ENCODE results near the gene TEAD1. TPM values are rescaled to one million over a fixed set of nuclear protein-coding genes. Genes with fewer than 3 reads are reported as not detected.
A peak's percentile ranks its signal among the peaks of the same experiment; 100 is the strongest.

TEAD1 gene
- polyA plus RNA-seq, 2 of the 4 experiments (the other 2 are of a cell fraction), result 111 to 112 TPM

DNA sequence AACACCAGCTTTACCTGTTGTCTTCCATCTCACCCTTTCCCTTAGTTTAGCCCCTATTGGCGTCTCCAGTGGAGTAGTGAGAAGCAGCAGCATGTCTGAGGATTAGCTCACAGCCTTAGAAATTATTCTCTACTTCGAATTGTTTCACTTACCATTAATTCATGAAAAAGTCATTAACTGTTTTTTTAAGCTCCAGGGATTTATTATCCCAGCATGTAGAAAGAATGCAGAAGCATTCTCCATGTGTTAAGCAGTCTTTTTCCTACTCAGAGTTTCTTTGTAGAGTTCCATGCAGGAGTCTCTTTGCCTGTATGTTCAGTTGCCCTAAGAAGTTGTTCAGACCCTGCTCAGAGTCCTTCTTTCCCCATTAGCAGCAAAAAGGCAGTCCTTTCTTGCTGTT, 197.0 kb downstream of the TEAD1 start:
- peaks cover 50% of the 10 kb centered on the region for H3K4me1 ChIP-seq
- TF ChIP-seq PHF8 (IDR thresholded peaks at IDR 0.05; ENCODE audit: borderline replicate concordance, low read depth), result no peak
- TF ChIP-seq ZSCAN20 (CRISPR knock-in tag; IDR thresholded peaks at IDR 0.05), result no peak
- TF ChIP-seq EP300 (IDR thresholded peaks at IDR 0.05), result no peak
- TF ChIP-seq SREBF2 (IDR thresholded peaks at IDR 0.05), result no peak
- no peak for TF ChIP-seq CHD4 (IDR thresholded peaks at IDR 0.05; ENCODE audit: borderline replicate concordance)
- TF ChIP-seq BHLHE40 (IDR thresholded peaks at IDR 0.05; ENCODE audit: low read depth, low read length), result no peak
- no peak for TF ChIP-seq GATA3 (IDR thresholded peaks at IDR 0.05; ENCODE audit: borderline replicate concordance)
- no peak for TF ChIP-seq KDM5A (IDR thresholded peaks at IDR 0.05)
- TF ChIP-seq MAZ (IDR thresholded peaks at IDR 0.05; ENCODE audit: borderline replicate concordance, low read depth, low read length), result no peak
- H3K9me3 ChIP-seq, result no peaks in the 10 kb centered on the region
- no peak for ATAC-seq
- WGBS (ENCODE audit: missing lambda C conversion rate), result 81% methylated on average over 2 of the region's 2 CpGs
- POLR2A ChIA-PET, result no interaction called here
- H3K27ac ChIP-seq, result peak overlapping the region; percentile 38 to 66; a peak in 5 of 6 replicates
- no peak overlapping the region for H3K4me3 ChIP-seq
- CTCF ChIA-PET, result interaction anchor here (0.8 to 1.9 kb wide), 4 partner anchors 11 to 540 kb away, joined by 3 to 11 read pairs (median 6); no protein-coding TSS in a partner anchor
- no peak for FAIRE-seq
- peak overlapping the region; percentile 34; the same call in 1 of the 3 replicates for H3K4me2 ChIP-seq
- DNase-seq (ENCODE audit: low read depth in 1 of 2, low spot score in 1 of 2), result no peak

DNA sequence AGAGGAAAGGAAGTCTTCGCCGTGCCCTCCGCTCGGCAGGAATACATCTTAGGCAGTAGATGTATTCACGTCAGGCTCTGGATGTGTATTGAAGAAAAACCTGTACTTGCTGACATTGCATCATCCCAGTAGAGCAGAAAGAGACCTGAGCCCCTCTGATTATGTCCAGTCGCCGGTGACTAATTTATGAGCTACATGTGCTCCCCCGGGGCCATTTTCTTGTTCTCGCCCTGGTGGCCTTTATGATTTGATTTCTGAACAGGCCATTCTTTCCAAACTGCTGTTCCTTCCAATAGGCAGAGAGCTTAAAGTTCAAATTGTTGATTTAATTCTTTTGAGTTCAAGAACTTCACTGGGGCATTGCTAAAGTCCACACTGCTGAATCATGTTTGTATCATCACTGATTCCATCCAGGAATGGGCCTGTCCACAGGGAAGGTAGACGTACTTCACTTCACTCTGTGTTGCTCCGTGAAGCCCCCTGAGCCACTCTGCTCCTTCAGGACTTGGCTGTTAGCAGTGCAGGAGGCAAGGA, 197.6 kb downstream of the TEAD1 start:
- Histone ChIP-seq H3K4me1 (peaks cover 50% of the 10 kb centered on the region), H3K4me3 (no peak overlapping the region), H3K27ac (peak overlapping the region; percentile 38 to 66; a peak in 5 of 6 replicates), H3K9me3 (no peaks in the 10 kb centered on the region), H3K4me2 (peak overlapping the region; percentile 34; the same call in 2 of the 3 replicates)
- POLR2A ChIA-PET, result no interaction called here
- CTCF ChIA-PET, result interaction anchor here (1.4 to 1.5 kb wide), 2 partner anchors 17 to 21 kb away, joined by 7 to 11 read pairs; no protein-coding TSS in a partner anchor
- FAIRE-seq (no peak), ATAC-seq (peak in 1 of 2 experiments; percentile 58; a peak in 3 of 6 replicates), DNase-seq (ENCODE audit: low read depth in 1 of 2, low spot score in 1 of 2) (peak in 1 of 2 experiments; percentile 30)
- 85% methylated on average over 11 of the region's 11 CpGs for WGBS (ENCODE audit: missing lambda C conversion rate)
- no peak for TF ChIP-seq RFX5 (IDR thresholded peaks at IDR 0.05)
- no peak for TF ChIP-seq FOSL2 (IDR thresholded peaks at IDR 0.05)
- peak; percentile 21 for TF ChIP-seq FOSL2 (CRISPR knock-in tag; IDR thresholded peaks at IDR 0.05)
- TF ChIP-seq ZC3H11A (IDR thresholded peaks at IDR 0.05), result no peak
- TF ChIP-seq NFE2L2 (conservative IDR thresholded peaks at IDR 0.05; ENCODE audit: low read length), result no peak
- TF ChIP-seq MAFK (IDR thresholded peaks at IDR 0.05; ENCODE audit: partially characterized antibody), result peak; percentile 35
- TF ChIP-seq RCOR1 (IDR thresholded peaks at IDR 0.05; ENCODE audit: low read depth, low read length), result no peak
- TF ChIP-seq JUNB (IDR thresholded peaks at IDR 0.05), result peak; percentile 20; the same call in 1 of the 2 replicates

- no peak for ATAC-seq
- DNase-seq (ENCODE audit: low read depth in 1 of 2, low spot score in 1 of 2), result no peak
- no peak for TF ChIP-seq ESRRA (IDR thresholded peaks at IDR 0.05; ENCODE audit: borderline replicate concordance, low read length)
- TF ChIP-seq E2F6 (IDR thresholded peaks at IDR 0.05; ENCODE audit: borderline replicate concordance, low read depth), result no peak
- TF ChIP-seq POLR2AphosphoS2 (conservative IDR thresholded peaks at IDR 0.05; ENCODE audit: low read length), result no peak
- TF ChIP-seq FOSB (CRISPR knock-in tag; IDR thresholded peaks at IDR 0.05), result no peak
- TF ChIP-seq EP300 (IDR thresholded peaks at IDR 0.05), result no peak
- no peak for TF ChIP-seq USF2 (IDR thresholded peaks at IDR 0.05)
- no peak for TF ChIP-seq HOXB13 (CRISPR knock-in tag; IDR thresholded peaks at IDR 0.05; ENCODE audit: low read depth)
- TF ChIP-seq ZSCAN20 (CRISPR knock-in tag; IDR thresholded peaks at IDR 0.05), result no peak
- TF ChIP-seq CHD2 (IDR thresholded peaks at IDR 0.05; ENCODE audit: low read length, partially characterized antibody), result no peak
- no peak for TF ChIP-seq CBX2 (IDR thresholded peaks at IDR 0.05; ENCODE audit: borderline replicate concordance, low read depth)
- TF ChIP-seq HOXA7 (CRISPR knock-in tag; IDR thresholded peaks at IDR 0.05), result no peak
- TF ChIP-seq HOXB5 (CRISPR knock-in tag; IDR thresholded peaks at IDR 0.05), result no peak
- no peak for TF ChIP-seq HEYL (CRISPR knock-in tag; IDR thresholded peaks at IDR 0.05)
- TF ChIP-seq, protein P1, sequence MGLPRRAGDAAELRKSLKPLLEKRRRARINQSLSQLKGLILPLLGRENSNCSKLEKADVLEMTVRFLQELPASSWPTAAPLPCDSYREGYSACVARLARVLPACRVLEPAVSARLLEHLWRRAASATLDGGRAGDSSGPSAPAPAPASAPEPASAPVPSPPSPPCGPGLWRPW (IDR thresholded peaks at IDR 0.05), result no peak
- no peak for TF ChIP-seq EHF (CRISPR knock-in tag; IDR thresholded peaks at IDR 0.05)
- TF ChIP-seq FOXS1 (CRISPR knock-in tag; IDR thresholded peaks at IDR 0.05), result no peak
- TF ChIP-seq ELK1 (IDR thresholded peaks at IDR 0.05; ENCODE audit: low read depth, low read length), result no peak
- Histone ChIP-seq H3K4me3 (no peak overlapping the region), H3K27ac (no peak overlapping the region), H3K4me1 (peaks cover 14% of the 10 kb centered on the region), H3K4me2 (no peak overlapping the region), H3K9me3 (no peaks in the 10 kb centered on the region)
- ChIA-PET POLR2A (no interaction called here), CTCF (interaction anchor here (1.1 kb wide), 1 partner anchor 12 kb away, joined by 4 read pairs; no protein-coding TSS in a partner anchor)
- 94% methylated on average over 5 of the region's 5 CpGs for WGBS (ENCODE audit: missing lambda C conversion rate)
- FAIRE-seq, result no peak
These were observed 202.1 kb downstream of the TEAD1 start for GRCh38 chr11:12876340-12876739.

Measured in A549 (cell line).